Subcutaneous adipose tissue (tissue), 4 donors: ENCODE results near the gene GRM8. TPM values are rescaled to one million over a fixed set of nuclear protein-coding genes. Genes with fewer than 3 reads are reported as not detected.

Experiments used
- CTCF ChIP-seq: fragments of 450-650 bp; IDR thresholded peaks from one replicate; pipeline ENCODE4 v1.5.1; 2016; ENCODE audit warnings: low read depth, mild to moderate bottlenecking, control low read depth, antibody characterized with exemption, moderate library complexity
- total RNA-seq, 4 donors: library from RNA; depleted of rRNA; stranded (reverse); fragments of >200 nt; gene quantifications; one replicate each; pipeline ENCODE4 v1.1.0, GENCODE V29; 2016

GRM8 gene
- total RNA-seq, 4 donors from 2014 or later, result not detected

- no peak for TF ChIP-seq CTCF
Observed at GRCh38 chr7:126511046-126511445, 741.7 kb downstream of the GRM8 start.

GRCh38 chr7:126501617-126502016 lies 751.1 kb downstream of the GRM8 start:
- no peak for TF ChIP-seq CTCF

- TF ChIP-seq CTCF, result no peak
Observed at GRCh38 chr7:126499481-126499880, 753.3 kb downstream of the GRM8 start.

GRCh38 chr7:126495733-126496132 lies 757.0 kb downstream of the GRM8 start:
- TF ChIP-seq CTCF, result no peak

GRCh38 chr7:126495001-126495400 lies 757.7 kb downstream of the GRM8 start:
- no peak for TF ChIP-seq CTCF

GRCh38 chr7:126493801-126494200 lies 758.9 kb downstream of the GRM8 start:
- TF ChIP-seq CTCF, result no peak

- TF ChIP-seq CTCF, result no peak
Observed at GRCh38 chr7:126489874-126490273, 762.9 kb downstream of the GRM8 start.
